ENCODE measurements around the gene ACOT8.

ACOT8 gene

GRCh38 chr20:45861221-45862075, 4.3 kb upstream of the ACOT8 start:
- Histone ChIP-seq H3K9ac (ENCODE audit: low read length) (no peak overlapping the region), H3K27me3 (ENCODE audit: control insufficient read depth, insufficient read depth, low read length) (no peaks in the 10 kb centered on the region), H3K9me3 (ENCODE audit: control insufficient read depth, low read length) (no peaks in the 10 kb centered on the region), H3K36me3 (ENCODE audit: control insufficient read depth, insufficient read depth, low read length) (no peaks in the 10 kb centered on the region), H3K4me3 (ENCODE audit: low read length) (no peak overlapping the region), H3K4me1 (ENCODE audit: control insufficient read depth, insufficient read depth, low read length) (peaks cover 12% of the 10 kb centered on the region)

- Histone ChIP-seq H3K4me3 (ENCODE audit: low read length) (no peak overlapping the region), H3K4me1 (ENCODE audit: control insufficient read depth, insufficient read depth, low read length) (peaks cover 19% of the 10 kb centered on the region), H3K9ac (ENCODE audit: low read length) (no peak overlapping the region), H3K27me3 (ENCODE audit: control insufficient read depth, insufficient read depth, low read length) (no peaks in the 10 kb centered on the region), H3K9me3 (ENCODE audit: control insufficient read depth, low read length) (no peaks in the 10 kb centered on the region), H3K36me3 (ENCODE audit: control insufficient read depth, insufficient read depth, low read length) (no peaks in the 10 kb centered on the region)
Observed at GRCh38 chr20:45860560-45861220, 3.5 kb upstream of the ACOT8 start.

- Histone ChIP-seq H3K9ac (ENCODE audit: low read length) (no peak overlapping the region), H3K4me1 (ENCODE audit: control insufficient read depth, insufficient read depth, low read length) (peaks cover 20% of the 10 kb centered on the region), H3K9me3 (ENCODE audit: control insufficient read depth, low read length) (no peaks in the 10 kb centered on the region), H3K27me3 (ENCODE audit: control insufficient read depth, insufficient read depth, low read length) (no peaks in the 10 kb centered on the region), H3K36me3 (ENCODE audit: control insufficient read depth, insufficient read depth, low read length) (no peaks in the 10 kb centered on the region), H3K4me3 (ENCODE audit: low read length) (no peak overlapping the region)
Observed at GRCh38 chr20:45859916-45860315, 2.7 kb upstream of the ACOT8 start.

GRCh38 chr20:45857882-45858216, 657 bp upstream of the ACOT8 start:
- Histone ChIP-seq H3K9me3 (ENCODE audit: control insufficient read depth, low read length) (no peaks in the 10 kb centered on the region), H3K4me3 (ENCODE audit: low read length) (peak overlapping the region; percentile 85), H3K36me3 (ENCODE audit: control insufficient read depth, insufficient read depth, low read length) (no peaks in the 10 kb centered on the region), H3K4me1 (ENCODE audit: control insufficient read depth, insufficient read depth, low read length) (peaks cover 24% of the 10 kb centered on the region), H3K27me3 (ENCODE audit: control insufficient read depth, insufficient read depth, low read length) (no peaks in the 10 kb centered on the region), H3K9ac (ENCODE audit: low read length) (peak overlapping the region; percentile 90)

GRCh38 chr20:45853484-45853883, 3.7 kb downstream of the ACOT8 start:
- no peak overlapping the region for H3K9ac ChIP-seq (ENCODE audit: low read length)
- peaks cover 13% of the 10 kb centered on the region for H3K4me1 ChIP-seq (ENCODE audit: control insufficient read depth, insufficient read depth, low read length)
- H3K27me3 ChIP-seq (ENCODE audit: control insufficient read depth, insufficient read depth, low read length): no peaks in the 10 kb centered on the region
- H3K9me3 ChIP-seq (ENCODE audit: control insufficient read depth, low read length): no peaks in the 10 kb centered on the region
- no peak overlapping the region for H3K4me3 ChIP-seq (ENCODE audit: low read length)
- H3K36me3 ChIP-seq (ENCODE audit: control insufficient read depth, insufficient read depth, low read length): no peaks in the 10 kb centered on the region

GRCh38 chr20:45852326-45852725, 4.9 kb downstream of the ACOT8 start:
- H3K27me3 ChIP-seq (ENCODE audit: control insufficient read depth, insufficient read depth, low read length): no peaks in the 10 kb centered on the region
- H3K4me3 ChIP-seq (ENCODE audit: low read length): no peak overlapping the region
- H3K9ac ChIP-seq (ENCODE audit: low read length): no peak overlapping the region
- H3K9me3 ChIP-seq (ENCODE audit: control insufficient read depth, low read length): no peaks in the 10 kb centered on the region
- no peaks in the 10 kb centered on the region for H3K36me3 ChIP-seq (ENCODE audit: control insufficient read depth, insufficient read depth, low read length)
- H3K4me1 ChIP-seq (ENCODE audit: control insufficient read depth, insufficient read depth, low read length): peaks cover 13% of the 10 kb centered on the region

- Histone ChIP-seq H3K4me1 (ENCODE audit: control insufficient read depth, insufficient read depth, low read length) (peaks cover 13% of the 10 kb centered on the region), H3K9ac (ENCODE audit: low read length) (no peak overlapping the region), H3K9me3 (ENCODE audit: control insufficient read depth, low read length) (no peaks in the 10 kb centered on the region), H3K36me3 (ENCODE audit: control insufficient read depth, insufficient read depth, low read length) (no peaks in the 10 kb centered on the region), H3K4me3 (ENCODE audit: low read length) (no peak overlapping the region), H3K27me3 (ENCODE audit: control insufficient read depth, insufficient read depth, low read length) (no peaks in the 10 kb centered on the region)
Observed at GRCh38 chr20:45851501-45851900, 5.7 kb downstream of the ACOT8 start.

GRCh38 chr20:45850926-45851325, 6.3 kb downstream of the ACOT8 start:
- no peaks in the 10 kb centered on the region for H3K9me3 ChIP-seq (ENCODE audit: control insufficient read depth, low read length)
- no peaks in the 10 kb centered on the region for H3K36me3 ChIP-seq (ENCODE audit: control insufficient read depth, insufficient read depth, low read length)
- H3K9ac ChIP-seq (ENCODE audit: low read length): no peak overlapping the region
- H3K27me3 ChIP-seq (ENCODE audit: control insufficient read depth, insufficient read depth, low read length): no peaks in the 10 kb centered on the region
- no peak overlapping the region for H3K4me3 ChIP-seq (ENCODE audit: low read length)
- peaks cover 8% of the 10 kb centered on the region for H3K4me1 ChIP-seq (ENCODE audit: control insufficient read depth, insufficient read depth, low read length)

GRCh38 chr20:45850238-45850637, 7.0 kb downstream of the ACOT8 start:
- Histone ChIP-seq H3K9ac (ENCODE audit: low read length) (no peak overlapping the region), H3K36me3 (ENCODE audit: control insufficient read depth, insufficient read depth, low read length) (no peaks in the 10 kb centered on the region), H3K27me3 (ENCODE audit: control insufficient read depth, insufficient read depth, low read length) (no peaks in the 10 kb centered on the region), H3K4me1 (ENCODE audit: control insufficient read depth, insufficient read depth, low read length) (peaks cover 4% of the 10 kb centered on the region), H3K4me3 (ENCODE audit: low read length) (no peak overlapping the region), H3K9me3 (ENCODE audit: control insufficient read depth, low read length) (no peaks in the 10 kb centered on the region)

- Histone ChIP-seq H3K4me3 (ENCODE audit: low read length) (no peak overlapping the region), H3K36me3 (ENCODE audit: control insufficient read depth, insufficient read depth, low read length) (peaks cover 4% of the 10 kb centered on the region), H3K4me1 (ENCODE audit: control insufficient read depth, insufficient read depth, low read length) (peaks cover 4% of the 10 kb centered on the region), H3K27me3 (ENCODE audit: control insufficient read depth, insufficient read depth, low read length) (no peaks in the 10 kb centered on the region), H3K9me3 (ENCODE audit: control insufficient read depth, low read length) (no peaks in the 10 kb centered on the region), H3K9ac (ENCODE audit: low read length) (no peak overlapping the region)
Observed at GRCh38 chr20:45848969-45849582, 8.1 kb downstream of the ACOT8 start.

- no peak overlapping the region for H3K4me3 ChIP-seq (ENCODE audit: low read length)
- H3K9me3 ChIP-seq (ENCODE audit: control insufficient read depth, low read length): no peaks in the 10 kb centered on the region
- peaks cover 4% of the 10 kb centered on the region for H3K4me1 ChIP-seq (ENCODE audit: control insufficient read depth, insufficient read depth, low read length)
- H3K27me3 ChIP-seq (ENCODE audit: control insufficient read depth, insufficient read depth, low read length): no peaks in the 10 kb centered on the region
- H3K36me3 ChIP-seq (ENCODE audit: control insufficient read depth, insufficient read depth, low read length): peaks cover 11% of the 10 kb centered on the region
- H3K9ac ChIP-seq (ENCODE audit: low read length): no peak overlapping the region
Observed at GRCh38 chr20:45848421-45848820, 8.8 kb downstream of the ACOT8 start.

- H3K4me1 ChIP-seq (ENCODE audit: control insufficient read depth, insufficient read depth, low read length): peaks cover 5% of the 10 kb centered on the region
Observed at GRCh38 chr20:45845452-45845851, 11.7 kb downstream of the ACOT8 start.

More at GRCh38 chr20:45845452-45845851, 11.7 kb downstream of the ACOT8 start:
- H3K27me3 ChIP-seq (ENCODE audit: control insufficient read depth, insufficient read depth, low read length): no peaks in the 10 kb centered on the region
- no peak overlapping the region for H3K9ac ChIP-seq (ENCODE audit: low read length)
- H3K36me3 ChIP-seq (ENCODE audit: control insufficient read depth, insufficient read depth, low read length): peaks cover 26% of the 10 kb centered on the region
- H3K4me3 ChIP-seq (ENCODE audit: low read length): no peak overlapping the region
- H3K9me3 ChIP-seq (ENCODE audit: control insufficient read depth, low read length): no peaks in the 10 kb centered on the region

All from mucosa of stomach (tissue), 1 donor.